Left renal cortex interstitium (tissue), 4 donors: ENCODE measurements around the gene ACTL8. TPM values are rescaled to one million over a fixed set of nuclear protein-coding genes. Genes with fewer than 3 reads are reported as not detected.
A peak's percentile ranks its signal among the peaks of the same experiment; 100 is the strongest.

Experiments used
- DNase-seq, 4 donors: peaks; one replicate each; pipeline ENCODE4 v3.0.0-alpha.2; 2013; ENCODE audit warnings: low read depth in 4 of 4, low spot score in 2 of 4, missing footprints in 1 of 4
- polyA plus RNA-seq, 4 donors: library from polyadenylated mRNA; unstranded; fragments of 120-200 nt; gene quantifications; one replicate each; pipeline ENCODE4 v1.2.1, GENCODE V29; 2013; ENCODE audit not compliant: insufficient read length in 4 of 4

ACTL8 gene
- polyA plus RNA-seq, 4 donors: not detected

GRCh38 chr1:17798011-17798410 lies 42.9 kb downstream of the ACTL8 start:
- no peak for DNase-seq

DNA sequence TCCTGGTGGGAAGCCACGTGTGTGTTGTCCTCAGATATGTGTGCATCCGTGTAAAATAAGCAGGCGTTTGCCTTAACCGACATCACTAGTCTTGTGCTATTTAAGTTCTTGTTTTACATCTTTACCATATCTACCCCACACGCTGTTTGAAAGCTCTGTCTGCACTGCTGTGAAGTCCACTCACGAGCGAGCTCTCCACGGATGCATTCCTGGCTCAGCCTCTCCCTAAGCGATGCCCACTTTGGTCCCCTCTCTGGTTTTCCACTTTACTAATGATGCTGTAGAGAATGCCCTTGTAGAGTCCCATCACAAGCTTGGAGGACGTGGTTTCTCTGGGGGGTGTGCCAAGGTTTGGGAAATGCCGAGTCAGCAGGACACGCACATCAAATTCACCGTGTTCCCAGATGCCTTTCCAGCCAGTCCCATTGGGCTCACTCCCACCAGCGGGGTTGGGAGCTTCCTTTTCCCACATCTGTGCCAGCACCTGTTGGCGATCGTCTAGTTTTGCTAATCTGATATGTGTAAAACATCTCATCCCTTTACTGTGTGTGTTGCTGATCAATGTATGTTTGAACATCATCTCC lies 43.8 kb downstream of the ACTL8 start:
- no peak for DNase-seq

DNA sequence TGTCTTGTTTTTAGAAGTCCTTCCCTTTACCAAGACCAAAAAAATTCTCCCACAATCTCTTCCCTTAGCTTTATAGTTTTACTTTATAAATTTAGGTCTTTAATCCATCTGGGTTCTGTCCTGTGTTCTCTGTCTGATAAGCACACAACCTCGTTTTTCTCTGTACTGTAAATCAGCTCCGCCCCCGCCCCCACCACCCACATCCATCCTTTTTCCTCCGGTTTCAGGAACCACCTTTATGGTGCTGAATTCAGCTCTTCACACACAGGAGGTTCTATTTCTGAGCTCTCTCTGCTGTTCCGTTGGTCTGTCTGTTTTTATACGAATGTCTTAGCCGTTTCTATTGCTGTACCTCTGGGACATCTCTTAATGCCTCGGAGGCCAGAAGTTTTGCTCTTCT lies 44.5 kb downstream of the ACTL8 start:
- DNase-seq: no peak

GRCh38 chr1:17802164-17802563 lies 47.0 kb downstream of the ACTL8 start:
- no peak for DNase-seq

DNA sequence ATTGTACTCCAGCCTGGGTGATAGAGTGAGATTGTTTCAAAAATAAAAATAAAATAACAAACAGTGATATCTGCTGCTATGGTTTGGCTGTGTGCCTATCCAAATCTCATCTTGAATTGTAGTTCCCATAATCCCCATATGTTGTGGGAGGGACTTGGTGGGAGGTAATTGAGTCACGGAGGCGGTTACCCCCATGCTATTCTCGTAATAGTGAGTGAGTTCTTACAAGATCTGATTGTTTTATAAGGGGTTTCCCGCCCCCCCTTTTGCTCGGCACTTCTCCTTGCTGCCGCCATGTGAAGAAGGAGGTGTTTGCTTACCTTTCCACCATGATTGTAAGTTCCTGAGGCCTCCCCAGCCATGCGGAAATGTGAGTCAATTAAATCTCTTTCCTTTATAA lies 47.8 kb downstream of the ACTL8 start:
- no peak for DNase-seq

DNA sequence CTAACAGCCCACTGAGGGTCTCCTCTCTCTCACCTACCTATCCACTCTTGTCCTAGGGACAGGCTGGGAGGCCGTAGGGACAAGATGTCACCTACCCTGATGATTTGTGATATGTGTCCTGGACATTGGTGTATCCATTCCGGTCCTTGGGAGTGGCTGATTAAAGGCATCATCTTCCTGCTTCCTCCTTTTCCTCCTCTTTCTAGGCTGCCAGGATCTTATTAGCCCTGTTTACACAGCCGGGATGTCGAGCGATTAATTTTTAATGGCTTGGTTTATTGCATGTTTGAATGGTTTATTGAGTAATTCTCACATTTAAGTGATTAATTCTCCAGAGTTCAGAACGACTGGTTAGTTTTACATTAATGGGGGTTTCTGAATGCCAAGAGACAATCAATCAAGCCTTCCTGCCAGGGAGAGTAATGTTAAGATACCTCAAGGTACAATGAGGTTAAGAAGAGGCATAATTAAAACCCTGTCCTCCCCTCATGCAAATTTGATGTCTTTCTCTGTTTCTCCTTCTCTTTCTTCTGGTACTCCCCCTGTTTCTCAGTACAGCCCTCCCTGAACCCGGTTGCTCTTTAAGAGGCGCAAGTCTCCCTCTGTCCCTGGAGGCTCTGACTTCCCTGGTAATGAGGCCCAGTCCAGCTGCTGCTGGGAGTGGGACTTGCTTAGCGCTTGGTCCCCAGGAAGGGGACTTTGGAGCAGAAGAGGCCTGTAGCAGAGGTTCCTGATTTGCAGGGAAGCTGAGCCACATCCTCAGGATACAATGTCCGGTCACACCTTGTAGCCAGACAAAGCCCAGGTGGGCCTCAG lies 50.9 kb downstream of the ACTL8 start:
- no peak for DNase-seq

DNA sequence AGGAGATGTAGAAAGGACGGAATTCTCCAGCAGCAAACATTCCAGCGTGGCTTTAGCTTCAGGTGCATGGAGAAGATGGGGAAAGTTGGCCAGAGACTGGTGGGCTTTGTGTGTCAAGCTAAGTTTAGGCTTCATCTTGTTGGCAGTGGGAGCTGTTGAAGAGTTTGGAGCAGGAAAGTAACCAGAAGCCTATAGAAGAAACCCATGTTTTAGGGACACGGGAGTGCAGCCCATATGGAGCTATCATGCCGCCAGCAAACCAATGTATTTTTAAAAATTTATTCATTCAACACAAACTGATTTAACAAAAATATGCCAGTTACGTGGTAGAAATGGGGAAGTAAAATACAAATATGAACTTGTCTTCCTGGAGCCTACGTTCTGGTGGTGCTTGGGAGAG lies 53.7 kb downstream of the ACTL8 start:
- no peak for DNase-seq

DNA sequence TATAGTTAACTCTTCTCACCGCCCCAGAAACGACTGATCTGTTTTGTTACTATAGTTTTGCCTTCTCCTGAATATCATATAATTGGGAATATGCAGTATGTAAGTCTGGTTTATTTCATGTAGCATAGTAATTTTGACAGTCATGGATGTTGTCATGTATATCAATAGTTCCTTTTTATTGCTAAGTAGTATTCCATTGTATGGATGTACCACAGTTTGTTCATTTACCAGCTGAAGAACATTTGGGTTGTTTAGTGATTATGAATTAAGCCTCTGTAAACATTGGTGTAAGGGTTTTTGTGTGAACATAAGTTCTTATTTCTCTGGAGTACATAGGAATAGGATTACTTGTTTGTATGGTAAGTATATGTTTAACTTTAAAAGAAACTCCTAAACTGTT lies 55.5 kb downstream of the ACTL8 start:
- DNase-seq: no peak

DNA sequence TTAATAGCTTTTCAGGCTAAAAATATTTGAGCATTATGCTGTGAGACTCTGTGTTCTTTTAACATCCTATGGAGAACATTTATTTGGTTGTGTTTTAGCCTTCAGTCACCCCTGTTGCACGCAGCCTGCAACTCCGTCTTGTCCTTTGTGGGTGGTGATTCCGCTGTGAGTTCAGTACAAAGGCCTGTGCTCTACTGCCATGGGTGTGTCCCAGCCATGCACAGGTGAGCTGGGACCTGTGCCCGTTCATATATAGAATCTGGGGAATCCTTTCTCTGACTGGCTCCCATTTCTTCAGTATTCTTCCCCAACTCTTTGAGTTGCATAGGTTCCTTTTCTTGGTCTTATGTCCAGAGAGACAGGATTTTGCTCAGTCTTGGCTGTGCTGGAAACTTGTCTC lies 61.4 kb downstream of the ACTL8 start:
- DNase-seq: no peak

- DNase-seq: no peak
Observed at GRCh38 chr1:17819129-17819802, 64.1 kb downstream of the ACTL8 start.

- no peak for DNase-seq
Observed at GRCh38 chr1:17820198-17820597, 65.1 kb downstream of the ACTL8 start.

DNA sequence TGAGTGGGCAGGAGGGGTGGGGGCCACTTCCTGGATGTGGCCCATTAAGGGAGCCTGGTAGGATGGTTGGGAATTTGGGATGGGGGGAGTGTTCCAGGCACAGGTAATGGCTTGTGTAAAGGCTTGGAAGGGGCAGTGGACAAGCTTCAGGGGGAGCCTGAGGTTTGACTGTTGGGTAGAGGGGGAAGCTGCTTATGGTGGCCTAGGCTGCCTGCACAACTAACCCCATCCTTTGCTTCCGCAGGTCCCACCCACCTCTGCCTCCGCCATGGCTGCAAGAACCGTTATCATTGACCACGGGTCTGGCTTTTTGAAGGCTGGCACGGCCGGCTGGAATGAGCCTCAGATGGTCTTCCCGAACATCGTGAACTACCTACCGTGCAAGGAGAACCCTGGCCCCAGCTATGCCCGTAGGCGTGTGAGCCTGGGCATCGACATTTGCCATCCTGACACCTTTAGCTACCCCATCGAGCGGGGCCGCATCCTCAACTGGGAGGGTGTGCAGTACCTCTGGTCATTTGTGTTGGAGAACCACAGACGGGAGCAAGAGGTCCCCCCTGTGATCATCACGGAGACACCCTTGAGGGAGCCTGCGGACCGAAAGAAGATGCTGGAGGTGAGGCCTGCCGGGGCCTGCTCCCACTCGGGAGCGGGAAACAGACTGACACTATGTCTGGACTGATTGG lies 67.8 kb downstream of the ACTL8 start:
- no peak for DNase-seq

GRCh38 chr1:17825273-17826164 lies 70.4 kb downstream of the ACTL8 start:
- DNase-seq: no peak

GRCh38 chr1:17826165-17826488 lies 71.0 kb downstream of the ACTL8 start:
- no peak for DNase-seq

DNA sequence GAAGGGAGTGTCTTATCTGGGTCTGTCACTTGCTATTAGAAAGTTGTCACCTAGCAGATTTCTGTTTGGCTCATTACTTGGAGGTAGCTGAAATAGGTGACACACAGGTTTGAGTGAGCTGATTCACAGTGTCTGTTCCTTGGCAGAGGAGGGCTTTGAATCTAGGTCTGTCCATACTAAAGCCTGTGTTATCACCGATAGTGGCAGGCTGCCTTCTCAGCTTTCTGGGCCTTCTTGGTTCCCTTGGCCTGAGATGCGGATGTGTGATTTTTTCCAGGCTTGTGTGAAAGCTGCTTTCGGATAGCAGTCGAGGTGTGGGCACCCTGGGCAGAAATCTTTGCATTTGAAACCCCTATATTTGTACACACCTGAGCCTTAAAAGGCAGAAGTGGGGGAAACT lies 73.9 kb downstream of the ACTL8 start:
- DNase-seq: no peak

DNA sequence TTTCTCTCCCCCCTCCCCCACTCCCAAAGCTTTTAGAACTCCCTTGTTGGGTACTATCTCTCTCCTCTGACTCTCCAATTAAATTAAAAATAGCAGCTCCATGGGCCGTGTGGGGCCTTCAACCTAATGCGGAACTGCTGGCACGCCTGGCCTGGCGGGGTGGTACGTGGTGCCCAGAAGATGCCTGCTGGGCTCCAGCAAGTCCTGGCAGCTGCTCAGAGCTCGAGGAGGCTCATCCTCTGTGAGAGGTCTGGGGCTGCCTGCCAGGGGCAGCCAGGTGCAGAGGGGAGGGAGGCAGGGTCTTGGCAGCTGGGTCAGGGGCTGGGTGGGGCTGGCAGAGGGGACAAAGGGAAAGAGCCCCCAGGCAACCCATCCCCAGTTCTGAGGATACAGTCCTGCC lies 74.4 kb downstream of the ACTL8 start:
- no peak for DNase-seq

GRCh38 chr1:17831597-17831996 lies 76.5 kb downstream of the ACTL8 start:
- peak; percentile 39 to 81 (median 58) for DNase-seq

DNA sequence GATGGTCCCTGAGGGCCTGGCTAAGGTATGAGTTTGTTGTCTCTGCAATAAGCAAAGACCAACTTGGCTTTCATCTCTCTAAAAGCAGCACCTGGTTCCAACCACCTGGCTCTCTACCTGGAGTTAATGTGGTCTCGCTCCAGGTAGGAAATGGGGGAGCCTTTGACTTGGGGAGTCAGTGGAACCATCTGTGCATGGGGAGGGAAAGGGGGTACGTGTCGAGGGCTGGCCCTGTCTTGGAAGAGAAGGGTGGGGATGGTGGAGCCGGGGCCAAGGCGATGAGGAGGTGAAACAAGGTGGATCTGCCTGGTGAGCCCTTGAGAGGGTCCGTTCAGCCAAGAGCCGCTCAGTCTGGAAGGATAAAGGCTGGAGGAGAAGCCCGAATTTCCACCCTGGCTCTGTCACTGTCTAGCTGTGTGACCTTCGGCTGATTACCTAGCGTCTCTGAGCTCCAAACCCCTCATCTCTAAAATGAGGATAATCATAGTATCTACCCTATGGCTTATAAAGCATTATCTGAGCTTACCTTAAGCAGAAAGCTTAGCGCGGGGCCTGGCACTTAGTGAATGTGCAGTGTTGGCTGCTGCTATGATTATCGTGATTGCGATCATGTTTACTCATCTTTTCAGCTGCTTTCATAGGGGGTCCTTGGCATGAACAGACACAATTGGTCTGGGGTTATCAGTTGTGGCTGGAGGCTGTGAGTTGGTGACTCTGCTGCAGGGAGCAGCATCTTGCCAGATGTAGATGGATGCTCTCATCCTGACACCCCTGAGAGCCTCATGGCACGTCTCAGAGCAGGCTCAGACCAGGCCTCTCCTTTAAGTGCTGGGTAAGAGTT lies 78.7 kb downstream of the ACTL8 start:
- no peak for DNase-seq

GRCh38 chr1:17834561-17835100 lies 79.5 kb downstream of the ACTL8 start:
- DNase-seq: no peak
